BLaER1 treated with 17β-estradiol and CSF1 and Interleukin-3, amounts not matched to agents 10 nM and 100 nM (cell line): ENCODE data around the gene NTM.

Source experiments
- H3K27ac ChIP-seq, 11 experiments: shearing (Covaris generic); formaldehyde crosslinking; 2 replicates each; pipeline ENCODE4 v1.8.1; 2022
- H3K27me3 ChIP-seq, 11 experiments: shearing (Covaris generic); formaldehyde crosslinking; 2 replicates each; pipeline ENCODE4 v1.8.1; 2022
- H3K36me3 ChIP-seq, 11 experiments: shearing (Covaris generic); formaldehyde crosslinking; 2 replicates each; pipeline ENCODE4 v1.8.1; 2022
- H3K4me1 ChIP-seq, 10 experiments: shearing (Covaris generic); formaldehyde crosslinking; 2 replicates each; pipeline ENCODE4 v1.8.1; 2022
- H3K4me2 ChIP-seq, 11 experiments: shearing (Covaris generic); formaldehyde crosslinking; 2 replicates each; pipeline ENCODE4 v1.8.1; 2022
- H3K4me3 ChIP-seq, 10 experiments: shearing (Covaris generic); formaldehyde crosslinking; 2 replicates each; pipeline ENCODE4 v1.8.1; 2022
- H3K9ac ChIP-seq, 11 experiments: shearing (Covaris generic); formaldehyde crosslinking; 2 replicates each; pipeline ENCODE4 v1.8.1; 2022
- H3K9me3 ChIP-seq, 11 experiments: shearing (Covaris generic); formaldehyde crosslinking; replicated peaks in 1 of 11; 2 replicates each; pipeline ENCODE4 v1.8.1; 2022
- H4K20me1 ChIP-seq, 11 experiments: shearing (Covaris generic); formaldehyde crosslinking; 2 replicates each; pipeline ENCODE4 v1.8.1; 2022
- Cebpa-rat ChIP-seq, 11 experiments: shearing (Covaris generic); IDR thresholded peaks; 2 replicates each; pipeline ENCODE4 v1.8.1; 2022

Gene NTM

GRCh38 chr11:131463649-131464425 is 93.4 kb downstream of the NTM start:
- Histone ChIP-seq H3K27me3 (0 out of 22 replicates have a peak, but pooled peaks cover 0 to 6% (median 0%) of the 10 kb centered on the region in 11 experiments), H3K4me3 (no peak overlapping the region), H3K36me3 (no peaks in the 10 kb centered on the region), H3K9ac (no peak overlapping the region), H3K27ac (no peak overlapping the region), H3K9me3 (no peaks in the 10 kb centered on the region), H3K4me1 (peaks cover 0 to 10% (median 9%) of the 10 kb centered on the region in 10 experiments; a peak in 11 of 20 replicates), H3K4me2 (no peak overlapping the region), H4K20me1 (no peaks in the 10 kb centered on the region)
- no peak for TF ChIP-seq Cebpa-rat (IDR thresholded peaks at IDR 0.05)

- no peak overlapping the region for H3K4me3 ChIP-seq
- H3K4me1 ChIP-seq = peaks cover 0 to 14% (median 9%) of the 10 kb centered on the region in 10 experiments; a peak in 11 of 20 replicates
- no peaks in the 10 kb centered on the region for H4K20me1 ChIP-seq
- H3K27me3 ChIP-seq = 0 out of 22 replicates have a peak, but pooled peaks cover 0 to 6% (median 0%) of the 10 kb centered on the region in 11 experiments
- no peaks in the 10 kb centered on the region for H3K36me3 ChIP-seq
- no peaks in the 10 kb centered on the region for H3K9me3 ChIP-seq
- TF ChIP-seq Cebpa-rat (IDR thresholded peaks at IDR 0.05) = no peak
- no peak overlapping the region for H3K9ac ChIP-seq
- H3K4me2 ChIP-seq = no peak overlapping the region
- no peak overlapping the region for H3K27ac ChIP-seq
These were observed 94.0 kb downstream of the NTM start for GRCh38 chr11:131464461-131464860.

GRCh38 chr11:131465039-131465438 is 94.6 kb downstream of the NTM start:
- Histone ChIP-seq H3K27ac (no peak overlapping the region), H3K4me2 (no peak overlapping the region), H3K9me3 (no peaks in the 10 kb centered on the region), H4K20me1 (no peaks in the 10 kb centered on the region), H3K4me1 (peaks cover 0 to 14% (median 9%) of the 10 kb centered on the region in 10 experiments; a peak in 11 of 20 replicates), H3K4me3 (no peak overlapping the region), H3K27me3 (0 out of 22 replicates have a peak, but pooled peaks cover 0 to 6% (median 0%) of the 10 kb centered on the region in 11 experiments), H3K9ac (no peak overlapping the region), H3K36me3 (no peaks in the 10 kb centered on the region)
- no peak for TF ChIP-seq Cebpa-rat (IDR thresholded peaks at IDR 0.05)

- Histone ChIP-seq H3K4me1 (peaks cover 0 to 14% (median 9%) of the 10 kb centered on the region in 10 experiments; a peak in 11 of 20 replicates), H4K20me1 (no peaks in the 10 kb centered on the region), H3K4me2 (no peak overlapping the region), H3K9me3 (no peaks in the 10 kb centered on the region), H3K27me3 (0 out of 22 replicates have a peak, but pooled peaks cover 0 to 6% (median 0%) of the 10 kb centered on the region in 11 experiments), H3K36me3 (no peaks in the 10 kb centered on the region), H3K4me3 (no peak overlapping the region), H3K27ac (no peak overlapping the region), H3K9ac (no peak overlapping the region)
- TF ChIP-seq Cebpa-rat (IDR thresholded peaks at IDR 0.05) = no peak
These were observed 95.3 kb downstream of the NTM start for GRCh38 chr11:131465746-131466145.

GRCh38 chr11:131467645-131468394 is 97.4 kb downstream of the NTM start:
- TF ChIP-seq Cebpa-rat (IDR thresholded peaks at IDR 0.05) = no peak
- Histone ChIP-seq H3K9ac (no peak overlapping the region), H3K4me2 (peak overlapping the region in 4 of 11 experiments; percentile 21 to 37 (median 23); a peak in 2 of 22 replicates), H3K27me3 (0 out of 22 replicates have a peak, but pooled peaks cover 0 to 6% (median 0%) of the 10 kb centered on the region in 11 experiments), H3K9me3 (no peaks in the 10 kb centered on the region), H3K36me3 (no peaks in the 10 kb centered on the region), H3K27ac (no peak overlapping the region), H3K4me1 (peaks cover 0 to 14% (median 9%) of the 10 kb centered on the region in 10 experiments; a peak in 11 of 20 replicates), H3K4me3 (no peak overlapping the region), H4K20me1 (no peaks in the 10 kb centered on the region)

- peak overlapping the region in 7 of 11 experiments; percentile 4 to 37 (median 22); a peak in 7 of 22 replicates for H3K4me2 ChIP-seq
- no peaks in the 10 kb centered on the region for H3K9me3 ChIP-seq
- peaks cover 0 to 14% (median 9%) of the 10 kb centered on the region in 10 experiments; a peak in 11 of 20 replicates for H3K4me1 ChIP-seq
- H4K20me1 ChIP-seq = no peaks in the 10 kb centered on the region
- H3K9ac ChIP-seq = no peak overlapping the region
- no peak overlapping the region for H3K27ac ChIP-seq
- H3K4me3 ChIP-seq = no peak overlapping the region
- no peaks in the 10 kb centered on the region for H3K36me3 ChIP-seq
- H3K27me3 ChIP-seq = 0 out of 22 replicates have a peak, but pooled peaks cover 0 to 6% (median 0%) of the 10 kb centered on the region in 11 experiments
- no peak for TF ChIP-seq Cebpa-rat (IDR thresholded peaks at IDR 0.05)
These were observed 98.2 kb downstream of the NTM start for GRCh38 chr11:131468565-131468964.

GRCh38 chr11:131470216-131470925 is 100.0 kb downstream of the NTM start:
- Histone ChIP-seq H3K36me3 (no peaks in the 10 kb centered on the region), H3K4me1 (peaks cover 0 to 22% (median 9%) of the 10 kb centered on the region in 10 experiments; a peak in 11 of 20 replicates), H3K4me2 (no peak overlapping the region), H3K4me3 (no peak overlapping the region), H3K9ac (no peak overlapping the region), H4K20me1 (no peaks in the 10 kb centered on the region), H3K27me3 (no peaks in the 10 kb centered on the region), H3K27ac (no peak overlapping the region), H3K9me3 (no peaks in the 10 kb centered on the region)
- TF ChIP-seq Cebpa-rat (IDR thresholded peaks at IDR 0.05) = no peak

GRCh38 chr11:131471976-131472375 is 101.6 kb downstream of the NTM start:
- H3K27ac ChIP-seq = no peak overlapping the region
- H3K27me3 ChIP-seq = no peaks in the 10 kb centered on the region
- H3K4me1 ChIP-seq = peaks cover 0 to 23% (median 9%) of the 10 kb centered on the region in 10 experiments; a peak in 11 of 20 replicates
- no peak overlapping the region for H3K4me2 ChIP-seq
- H3K9me3 ChIP-seq = no peaks in the 10 kb centered on the region
- H3K4me3 ChIP-seq = no peak overlapping the region
- H3K36me3 ChIP-seq = no peaks in the 10 kb centered on the region
- H4K20me1 ChIP-seq = no peaks in the 10 kb centered on the region
- H3K9ac ChIP-seq = no peak overlapping the region
- TF ChIP-seq Cebpa-rat (IDR thresholded peaks at IDR 0.05) = no peak
